Right renal cortex interstitium (tissue), 3 donors: ENCODE results near the gene ETNPPL. TPM values are rescaled to one million over a fixed set of nuclear protein-coding genes. Genes with fewer than 3 reads are reported as not detected.

Source experiments
- DNase-seq, 3 donors: peaks; one replicate each; pipeline ENCODE4 v3.0.0-alpha.2; 2013; ENCODE audit warnings: low read depth in 3 of 3, low spot score in 2 of 3
- polyA plus RNA-seq, 3 donors: library from polyadenylated mRNA; unstranded; fragments of 120-200 nt; gene quantifications; one replicate each; pipeline ENCODE4 v1.2.1, GENCODE V29; 2013; ENCODE audit not compliant: insufficient read length in 3 of 3

The ETNPPL gene
- polyA plus RNA-seq, 3 donors = 0.23 to 0.62 (median 0.28) TPM

GRCh38 chr4:108702960-108703359, 59.9 kb downstream of the ETNPPL start:
- no peak for DNase-seq

- no peak for DNase-seq
Measured at GRCh38 chr4:108700081-108700757, 62.6 kb downstream of the ETNPPL start.

GRCh38 chr4:108696160-108696559, 66.7 kb downstream of the ETNPPL start:
- no peak for DNase-seq

- no peak for DNase-seq
Measured at GRCh38 chr4:108695062-108695461, 67.8 kb downstream of the ETNPPL start.

GRCh38 chr4:108694423-108694822, 68.4 kb downstream of the ETNPPL start:
- DNase-seq = no peak

- DNase-seq = no peak
Measured at GRCh38 chr4:108693819-108694218, 69.0 kb downstream of the ETNPPL start.

- no peak for DNase-seq
Measured at GRCh38 chr4:108693211-108693610, 69.6 kb downstream of the ETNPPL start.

Other genes with a start within 250 kb of the ETNPPL start
- gene RPL34, start 142.5 kb downstream of the ETNPPL start, polyA plus RNA-seq = 1,000 to 10,000 TPM; 2,131 to 2,261 (median 2,196) TPM
- gene OSTC, start 112.5 kb downstream of the ETNPPL start, polyA plus RNA-seq = 100 to 1,000 TPM; 260 to 267 (median 260) TPM